IMR-90 (cell line): ENCODE results near the gene DPH6.

ENCODE experiments used
- BHLHE40 ChIP-seq: fragments of 150-350 bp; IDR thresholded peaks from 2 replicates; pipeline ENCODE4 v1.6.1; 2016; ENCODE audit warnings: mild to moderate bottlenecking, low read depth, low read length
- CEBPB ChIP-seq: IDR thresholded peaks from 2 replicates; pipeline ENCODE4 v1.6.1; 2012; ENCODE audit warnings: low read depth, low read length, improper control_type of control experiment
- CTCF ChIP-seq: conservative IDR thresholded peaks from 2 replicates; pipeline ENCODE4 v1.5.1; 2012; ENCODE audit warnings: mild to moderate bottlenecking, low read depth, low read length, improper control_type of control experiment
- MXI1 ChIP-seq: IDR thresholded peaks from 2 replicates; pipeline ENCODE4 v1.6.1; 2012; ENCODE audit warnings: low read depth, mild to moderate bottlenecking, low read length, moderate library complexity, borderline replicate concordance
- POLR2A ChIP-seq: IDR thresholded peaks from 2 replicates; pipeline ENCODE4 v1.6.1; 2012; ENCODE audit warnings: mild to moderate bottlenecking, low read depth, low read length
- SMC3 ChIP-seq: fragments of 150-350 bp; IDR thresholded peaks from 2 replicates; pipeline ENCODE4 v1.6.1; 2016; ENCODE audit warnings: low read depth, mild to moderate bottlenecking, antibody characterized with exemption, low read length, moderate library complexity
- TF ChIP-seq, protein P1 (sequence below): fragments of 150-350 bp; IDR thresholded peaks from 2 replicates; pipeline ENCODE4 v1.6.1; 2017; ENCODE audit warnings: mild to moderate bottlenecking, antibody characterized with exemption, low read length, low read depth

GRCh38 chr15:35444557-35445204, 101.3 kb downstream of the DPH6 start:
- no peak for TF ChIP-seq POLR2A
- TF ChIP-seq CTCF: peak; percentile 84
- TF ChIP-seq BHLHE40: no peak
- TF ChIP-seq MXI1: no peak
- TF ChIP-seq, protein P1, sequence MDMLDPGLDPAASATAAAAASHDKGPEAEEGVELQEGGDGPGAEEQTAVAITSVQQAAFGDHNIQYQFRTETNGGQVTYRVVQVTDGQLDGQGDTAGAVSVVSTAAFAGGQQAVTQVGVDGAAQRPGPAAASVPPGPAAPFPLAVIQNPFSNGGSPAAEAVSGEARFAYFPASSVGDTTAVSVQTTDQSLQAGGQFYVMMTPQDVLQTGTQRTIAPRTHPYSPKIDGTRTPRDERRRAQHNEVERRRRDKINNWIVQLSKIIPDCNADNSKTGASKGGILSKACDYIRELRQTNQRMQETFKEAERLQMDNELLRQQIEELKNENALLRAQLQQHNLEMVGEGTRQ: no peak
- TF ChIP-seq CEBPB: no peak
- TF ChIP-seq SMC3: peak; percentile 83
